ENCODE measurements around the gene MCRIP2. TPM values are rescaled to one million over a fixed set of nuclear protein-coding genes. Genes with fewer than 3 reads are reported as not detected.

The MCRIP2 gene
- total RNA-seq, 4 donors from 2014 or later, result 19.2 to 60.7 (median 39.7) TPM

DNA sequence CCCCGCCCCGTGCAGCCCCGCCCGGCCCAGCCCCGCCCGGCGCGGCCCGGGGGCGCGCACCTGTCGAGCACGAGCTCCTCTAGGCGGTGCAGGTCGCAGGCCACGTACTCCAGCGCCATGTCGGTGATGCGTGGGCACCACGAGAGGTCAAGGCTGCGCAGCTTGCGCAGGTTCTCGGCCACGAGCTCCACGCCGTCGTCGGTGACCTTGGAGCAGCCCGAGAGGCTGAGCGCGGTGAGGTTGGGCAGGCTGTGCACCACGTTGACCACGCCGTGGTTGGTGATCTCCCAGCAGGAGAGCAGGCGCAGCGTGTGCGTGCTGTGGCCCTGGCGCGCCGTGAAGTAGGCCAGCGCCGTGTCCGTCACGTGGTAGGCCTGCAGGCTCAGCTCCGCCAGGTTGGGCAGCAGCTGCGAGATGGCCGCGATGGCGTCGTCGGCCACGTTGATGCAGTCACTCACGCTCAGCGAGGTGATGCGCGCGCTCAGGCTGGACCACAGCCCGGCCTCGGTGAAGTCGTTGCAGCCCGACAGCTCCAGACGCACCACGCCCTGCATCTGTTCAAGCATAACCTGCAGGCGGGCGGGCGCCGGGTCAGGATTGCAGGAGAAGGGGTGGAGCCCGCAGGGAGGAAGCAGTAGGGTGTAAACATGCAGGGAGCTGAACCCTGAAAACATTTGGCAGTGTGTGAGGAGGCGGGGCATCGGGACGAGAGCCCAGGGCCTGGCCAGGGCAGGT, 53.9 kb downstream of the MCRIP2 start:
- no peak for TF ChIP-seq CTCF (IDR thresholded peaks at IDR 0.05; ENCODE audit: low read depth)

Other genes starting within 250 kb of the MCRIP2 start
- gene NME4, start 244.6 kb upstream of the MCRIP2 start, total RNA-seq, result 100 to 1,000 TPM in 2 of 4 donors, 10 to 100 TPM in 2; 62.1 to 120 (median 96.5) TPM
- 10 to 100 TPM in 3 of 4 donors, 1 to 10 TPM in 1; 9.8 to 54.8 (median 20.3) TPM for gene DECR2, start 239.9 kb upstream of the MCRIP2 start, total RNA-seq
- 10 to 100 TPM; 10.9 to 35.0 (median 21.0) TPM for gene RAB11FIP3, start 216.2 kb upstream of the MCRIP2 start, total RNA-seq
- gene CAPN15, start 114.1 kb upstream of the MCRIP2 start, total RNA-seq, result 10 to 100 TPM in 3 of 4 donors, 1 to 10 TPM in 1; 7.6 to 30.0 (median 13.3) TPM
- gene PRR35, start 81.4 kb upstream of the MCRIP2 start, total RNA-seq, result not detected
- 1 to 10 TPM in 2 of 4 donors, under 1 TPM in 1, not detected in 1; 0.85 to 3.8 (median 2.0) TPM for gene NHLRC4, start 74.8 kb upstream of the MCRIP2 start, total RNA-seq
- gene PIGQ, start 71.9 kb upstream of the MCRIP2 start, total RNA-seq, result 10 to 100 TPM in 3 of 4 donors, 1 to 10 TPM in 1; 9.5 to 42.0 (median 16.4) TPM
- 10 to 100 TPM in 2 of 4 donors, 1 to 10 TPM in 2; 7.7 to 32.2 (median 12.3) TPM for gene RAB40C, start 51.8 kb upstream of the MCRIP2 start, total RNA-seq
- 1 to 10 TPM in 1 of 4 donors, not detected in 3; 1.5 TPM for gene WFIKKN1, start 10.8 kb upstream of the MCRIP2 start, total RNA-seq
- gene METTL26, start 5.5 kb upstream of the MCRIP2 start, total RNA-seq, result 100 to 1,000 TPM in 3 of 4 donors, 10 to 100 TPM in 1; 72.2 to 199 (median 117) TPM
- gene WDR90, start 7.5 kb downstream of the MCRIP2 start, total RNA-seq, result 10 to 100 TPM in 1 of 4 donors, 1 to 10 TPM in 3; 6.7 to 30.1 (median 8.4) TPM
- 10 to 100 TPM; 26.2 to 75.4 (median 37.8) TPM for gene RHOT2, start 26.3 kb downstream of the MCRIP2 start, total RNA-seq
- gene RHBDL1, start 33.8 kb downstream of the MCRIP2 start, total RNA-seq, result 1 to 10 TPM in 2 of 4 donors, under 1 TPM in 1, not detected in 1; 0.66 to 1.7 (median 1.3) TPM
- gene STUB1, start 38.6 kb downstream of the MCRIP2 start, total RNA-seq, result 100 to 1,000 TPM; 107 to 244 (median 140) TPM
- gene JMJD8, start 42.5 kb downstream of the MCRIP2 start, total RNA-seq, result 10 to 100 TPM; 27.4 to 67.8 (median 49.3) TPM
- 10 to 100 TPM in 1 of 4 donors, 1 to 10 TPM in 3; 4.4 to 12.1 (median 6.4) TPM for gene WDR24, start 48.6 kb downstream of the MCRIP2 start, total RNA-seq
- not detected for gene FBXL16, start 64.0 kb downstream of the MCRIP2 start, total RNA-seq
- 10 to 100 TPM; 13.3 to 29.5 (median 26.0) TPM for gene METRN, start 73.3 kb downstream of the MCRIP2 start, total RNA-seq
- gene ANTKMT, start 79.3 kb downstream of the MCRIP2 start, total RNA-seq, result 10 to 100 TPM; 12.6 to 55.6 (median 23.7) TPM
- 1 to 10 TPM in 2 of 4 donors, under 1 TPM in 1, not detected in 1; 0.44 to 2.5 (median 1.5) TPM for gene CCDC78, start 84.6 kb downstream of the MCRIP2 start, total RNA-seq
- 1 to 10 TPM; 1.1 to 5.6 (median 2.6) TPM for gene HAGHL, start 85.3 kb downstream of the MCRIP2 start, total RNA-seq
- 10 to 100 TPM; 17.6 to 39.0 (median 22.5) TPM for gene CIAO3, start 99.2 kb downstream of the MCRIP2 start, total RNA-seq
- under 1 TPM in 2 of 4 donors, not detected in 2; 0.44 to 0.82 TPM for gene MSLN, start 118.9 kb downstream of the MCRIP2 start, total RNA-seq
- 10 to 100 TPM in 3 of 4 donors, 1 to 10 TPM in 1; 9.9 to 13.0 (median 11.7) TPM for gene RPUSD1, start 146.6 kb downstream of the MCRIP2 start, total RNA-seq
- gene CHTF18, start 146.8 kb downstream of the MCRIP2 start, total RNA-seq, result 10 to 100 TPM in 1 of 4 donors, 1 to 10 TPM in 3; 4.4 to 16.0 (median 8.9) TPM
- gene GNG13, start 158.9 kb downstream of the MCRIP2 start, total RNA-seq, result not detected

Data from subcutaneous adipose tissue (tissue), 4 donors.